Skin of body (tissue), 2 donors: ENCODE data around the gene NDUFS5. TPM values are rescaled to one million over a fixed set of nuclear protein-coding genes. Genes with fewer than 3 reads are reported as not detected.
"Not testable (repeated sequence)": the region's sequence is repeated elsewhere in the genome, so short reads cannot be mapped to it uniquely, and the experiment has no call there.

Source experiments
- DNase-seq: peaks from one replicate; lab custom pipeline; 2025; lab: John Stamatoyannopoulos, UW
- total RNA-seq: library from RNA; depleted of rRNA; stranded (reverse); fragments of >200 nt; gene quantifications from one replicate; pipeline ENCODE4 v1.2.3, GENCODE V29; 2014

The NDUFS5 gene
- total RNA-seq, 1 donor from 2014 or later = 299 TPM

DNA sequence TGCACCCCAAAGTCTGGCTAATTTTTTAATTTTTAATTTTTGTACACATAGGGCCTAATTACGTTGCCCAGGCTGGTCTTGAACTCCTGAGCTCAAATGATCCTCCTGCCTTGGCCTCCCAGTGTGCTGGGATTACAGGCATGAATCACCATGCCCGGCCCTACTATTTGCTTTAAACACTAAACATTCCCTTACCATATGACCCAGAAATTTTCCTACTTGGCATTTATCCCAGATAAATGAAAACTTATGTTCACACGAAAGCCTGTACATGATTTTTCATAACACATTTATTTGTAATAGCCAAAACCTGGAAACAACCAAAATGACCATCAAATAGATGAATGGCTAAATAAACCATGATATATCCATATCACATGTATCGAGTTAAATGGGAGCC lies 35.8 kb downstream of the NDUFS5 start:
- DNase-seq = peak; percentile 28

DNA sequence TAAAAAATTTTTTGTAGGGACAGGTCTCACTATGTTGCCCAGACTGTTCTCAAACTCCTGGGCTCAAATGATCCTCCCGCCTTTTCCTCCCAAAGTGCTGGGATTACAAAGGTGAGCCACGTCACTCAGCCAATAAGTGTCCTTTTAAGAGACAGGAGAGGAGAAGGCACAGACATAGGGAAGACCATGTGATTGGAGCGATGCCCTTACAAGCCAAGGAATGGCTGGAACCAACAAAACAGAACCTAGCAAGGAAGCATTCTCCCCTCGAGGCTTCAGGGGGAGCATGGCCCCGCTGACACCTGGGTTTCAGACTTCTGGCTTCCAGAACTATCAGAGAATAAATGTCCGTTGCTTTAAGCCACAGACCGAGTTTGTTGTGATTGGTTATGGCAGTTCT lies 37.0 kb downstream of the NDUFS5 start:
- DNase-seq = no peak

DNA sequence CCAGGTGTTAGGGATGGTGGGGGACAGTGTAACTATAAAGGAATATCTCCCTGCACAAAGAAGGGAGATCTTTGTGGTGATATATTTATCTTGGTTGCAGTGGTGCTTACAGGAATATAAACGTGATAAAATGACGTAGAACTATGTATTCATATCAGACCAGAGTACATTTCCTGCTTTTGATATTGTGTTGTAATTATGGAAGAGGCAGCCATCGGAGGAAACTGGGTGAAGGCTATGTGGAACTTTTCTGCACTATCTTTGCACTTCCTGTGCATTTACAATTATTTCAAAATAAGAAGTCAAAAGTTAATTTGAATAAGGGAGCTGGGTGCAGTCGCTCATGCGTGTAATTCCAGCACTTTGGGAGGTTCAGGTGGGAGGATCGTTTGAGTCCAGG lies 37.6 kb downstream of the NDUFS5 start:
- no peak for DNase-seq

DNA sequence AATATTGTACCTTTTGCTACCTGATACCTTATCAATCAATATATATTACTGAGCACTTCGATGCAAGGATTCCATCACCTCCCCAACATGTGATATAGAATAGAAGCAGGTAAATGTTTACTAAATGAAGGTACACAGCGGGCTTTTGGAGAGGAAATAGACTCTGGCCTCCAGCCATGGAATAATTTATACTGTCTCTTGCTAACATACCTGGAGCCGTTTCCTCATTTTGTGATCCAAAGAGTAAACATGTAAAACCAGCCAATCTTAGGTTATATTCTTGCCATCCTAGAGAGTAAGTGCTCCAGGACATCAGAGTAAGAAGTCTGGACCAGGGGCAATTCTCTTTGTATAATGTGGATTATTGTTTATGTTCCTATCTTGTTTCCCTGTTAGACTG lies 39.4 kb downstream of the NDUFS5 start:
- no peak for DNase-seq

DNA sequence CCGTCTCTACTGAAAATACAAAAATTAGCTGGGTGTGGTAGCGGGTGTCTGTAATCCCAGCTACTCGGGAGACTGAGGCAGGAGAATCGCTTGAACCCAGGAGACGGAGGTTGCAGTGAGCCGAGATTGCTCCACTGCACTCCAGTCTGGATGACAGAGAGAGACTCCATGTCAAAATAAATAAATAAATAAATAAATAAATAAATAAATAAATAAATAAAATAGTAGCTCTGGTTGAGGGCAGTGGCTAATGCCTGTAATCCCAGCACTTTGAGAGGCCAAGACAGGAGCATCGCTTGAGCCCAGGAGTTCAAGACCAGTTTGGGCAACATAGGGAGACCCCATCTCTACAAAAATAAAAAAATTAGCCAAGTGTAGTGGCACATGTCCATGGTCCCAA lies 42.1 kb downstream of the NDUFS5 start:
- not testable (repeated sequence) for DNase-seq

DNA sequence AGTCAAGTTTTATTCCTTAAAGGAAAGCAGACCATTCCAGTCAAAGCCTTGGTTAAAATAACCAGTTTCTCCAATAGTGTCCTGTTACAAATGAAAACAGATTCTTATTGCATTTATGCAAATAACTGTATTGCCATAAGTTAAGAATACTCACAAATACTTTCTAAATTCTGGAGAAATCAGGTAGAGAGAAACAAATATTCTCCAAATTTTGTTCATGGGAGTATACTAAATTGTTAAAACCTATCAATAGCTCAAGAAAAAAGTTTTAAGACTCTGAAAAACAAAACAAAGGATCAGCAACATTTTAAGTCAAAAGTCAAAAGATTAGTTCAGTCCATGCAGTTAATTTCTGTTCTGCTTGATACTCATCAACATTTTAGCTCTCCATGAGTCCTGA lies 45.4 kb downstream of the NDUFS5 start:
- not testable (repeated sequence) for DNase-seq

DNA sequence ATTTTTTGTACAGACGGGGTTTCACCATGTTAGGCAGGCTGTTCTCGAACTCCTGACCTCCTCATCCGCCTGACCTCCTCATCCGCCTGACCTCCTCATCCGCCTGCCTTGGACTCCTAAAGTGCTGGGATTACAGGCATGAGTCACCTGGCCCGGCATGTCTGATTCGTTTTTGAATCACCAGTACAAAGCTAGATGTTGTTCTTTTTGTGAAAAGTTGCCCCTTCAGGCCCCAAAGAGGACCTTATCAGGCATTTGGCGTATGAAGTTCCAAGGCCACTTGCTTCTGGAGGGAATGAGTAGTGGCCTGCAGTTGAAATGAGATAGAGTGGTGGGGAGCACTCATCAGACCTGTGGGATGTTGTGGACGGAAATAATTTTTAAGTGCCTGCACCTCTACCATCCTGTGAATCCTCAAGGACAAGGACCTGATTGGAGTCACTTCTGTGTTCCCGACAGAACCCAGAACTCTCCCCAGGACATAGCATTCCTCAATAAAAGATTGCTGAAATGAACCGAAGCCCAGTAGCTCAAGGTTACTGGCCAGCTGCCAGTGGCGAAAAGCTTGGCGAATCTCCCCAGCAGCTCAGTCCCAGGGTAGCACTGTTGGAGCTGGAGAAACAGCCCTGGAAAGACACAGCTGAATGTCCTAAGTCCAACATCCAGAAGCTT lies 50.1 kb downstream of the NDUFS5 start:
- DNase-seq = peak; percentile 8

DNA sequence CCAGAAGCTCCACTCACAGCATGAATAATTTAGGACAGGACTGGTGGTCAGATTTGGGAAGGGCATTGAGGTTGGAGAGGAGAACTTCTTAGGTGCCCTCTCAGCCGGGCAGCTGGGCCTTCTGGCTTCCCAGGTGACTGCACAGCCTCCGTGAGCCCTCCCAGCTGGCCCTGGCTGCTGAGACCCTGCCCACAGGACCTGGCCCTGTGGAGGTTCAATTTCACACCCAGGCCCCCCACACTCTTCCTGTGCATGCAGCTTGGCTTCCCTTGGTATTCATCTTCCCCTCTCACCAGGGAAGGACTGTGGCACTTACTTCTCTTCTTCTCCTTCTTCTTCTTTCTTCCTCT lies 50.6 kb downstream of the NDUFS5 start:
- DNase-seq = no peak

DNA sequence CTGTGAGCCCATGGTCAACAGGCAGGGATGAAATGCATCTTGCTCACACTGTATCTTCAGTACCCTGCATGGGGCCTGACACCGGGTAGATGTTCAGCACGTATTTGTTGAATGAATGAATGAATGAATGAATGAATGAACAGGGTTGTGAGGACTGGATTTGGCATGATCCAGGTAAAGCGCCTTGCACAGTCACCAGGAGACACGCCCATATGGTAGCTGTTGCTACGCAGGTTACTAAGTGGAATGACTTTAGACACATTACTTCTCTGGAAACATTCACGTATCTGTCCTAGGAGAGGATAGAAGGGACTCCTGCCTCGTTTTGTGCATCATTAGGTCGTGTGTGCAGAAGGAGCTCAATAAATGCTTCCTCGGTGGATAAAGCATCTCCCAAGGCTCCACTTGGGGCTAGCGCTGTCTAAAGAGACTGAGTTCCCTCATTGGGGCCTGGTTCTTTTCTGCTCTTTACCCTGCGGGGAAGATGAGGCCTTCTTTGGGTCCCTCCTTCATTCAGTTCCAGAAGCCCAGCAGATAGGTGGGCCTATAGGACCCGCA lies 54.2 kb downstream of the NDUFS5 start:
- no peak for DNase-seq

DNA sequence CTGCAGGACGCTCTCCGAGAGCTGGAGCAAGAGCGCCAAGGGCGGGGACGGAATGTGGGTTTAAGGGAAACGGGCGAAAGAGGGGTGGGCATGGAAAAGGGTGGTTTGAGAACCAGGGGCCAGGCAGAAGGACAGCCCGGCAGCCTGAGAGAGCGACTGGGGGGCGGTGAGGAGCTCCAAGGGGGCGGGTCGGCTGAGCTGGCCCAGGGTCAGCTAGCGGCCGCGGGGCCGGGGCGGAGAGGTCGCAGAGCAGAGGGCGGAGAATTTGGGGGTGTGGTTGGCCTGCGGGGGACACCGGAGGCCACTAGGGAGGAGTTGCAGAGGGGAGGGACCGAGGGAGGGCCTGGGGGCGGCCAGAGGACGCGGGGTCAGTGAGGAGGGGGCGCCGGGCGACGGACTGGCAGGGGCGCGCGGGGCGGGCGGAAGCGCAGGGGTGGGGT lies 54.7 kb downstream of the NDUFS5 start:
- DNase-seq = no peak

DNA sequence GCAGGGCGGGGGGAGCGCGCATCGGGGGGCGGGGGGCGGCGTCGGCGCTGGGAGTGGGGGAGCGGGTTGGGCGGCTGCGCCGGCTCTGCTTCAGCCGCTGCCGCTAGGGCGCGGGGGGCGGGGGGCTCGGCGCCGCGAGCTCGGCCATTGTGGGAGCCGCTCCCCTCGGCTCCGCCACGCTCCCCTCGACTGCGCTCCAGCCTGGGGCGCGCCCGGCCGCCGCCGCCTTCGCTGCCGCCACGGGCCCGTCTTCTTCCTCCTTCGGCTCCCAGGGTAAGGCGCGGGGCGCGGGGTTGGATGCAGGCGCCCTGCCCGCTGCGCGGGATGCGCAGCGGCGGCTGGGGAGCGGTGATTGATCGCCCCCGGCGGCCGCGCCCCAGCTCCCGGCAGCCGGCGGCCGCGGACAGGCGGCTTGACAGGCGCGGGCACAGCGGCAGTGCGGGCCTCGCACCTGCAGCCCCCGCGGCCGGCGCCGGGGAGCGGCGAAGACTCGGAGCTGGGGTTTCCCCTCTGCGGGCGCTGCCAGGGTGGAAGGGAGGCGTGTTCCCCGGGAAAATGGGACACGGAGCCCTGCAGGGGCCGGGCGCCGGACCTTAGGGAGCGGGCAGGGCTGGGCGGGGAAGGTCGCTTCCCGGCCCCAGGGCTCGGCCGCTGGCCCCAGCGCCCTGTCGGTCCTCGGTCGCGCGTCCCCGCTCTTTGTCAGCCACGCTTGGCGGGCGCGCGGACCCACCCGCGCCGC lies 55.3 kb downstream of the NDUFS5 start:
- peak; percentile 22 for DNase-seq

DNA sequence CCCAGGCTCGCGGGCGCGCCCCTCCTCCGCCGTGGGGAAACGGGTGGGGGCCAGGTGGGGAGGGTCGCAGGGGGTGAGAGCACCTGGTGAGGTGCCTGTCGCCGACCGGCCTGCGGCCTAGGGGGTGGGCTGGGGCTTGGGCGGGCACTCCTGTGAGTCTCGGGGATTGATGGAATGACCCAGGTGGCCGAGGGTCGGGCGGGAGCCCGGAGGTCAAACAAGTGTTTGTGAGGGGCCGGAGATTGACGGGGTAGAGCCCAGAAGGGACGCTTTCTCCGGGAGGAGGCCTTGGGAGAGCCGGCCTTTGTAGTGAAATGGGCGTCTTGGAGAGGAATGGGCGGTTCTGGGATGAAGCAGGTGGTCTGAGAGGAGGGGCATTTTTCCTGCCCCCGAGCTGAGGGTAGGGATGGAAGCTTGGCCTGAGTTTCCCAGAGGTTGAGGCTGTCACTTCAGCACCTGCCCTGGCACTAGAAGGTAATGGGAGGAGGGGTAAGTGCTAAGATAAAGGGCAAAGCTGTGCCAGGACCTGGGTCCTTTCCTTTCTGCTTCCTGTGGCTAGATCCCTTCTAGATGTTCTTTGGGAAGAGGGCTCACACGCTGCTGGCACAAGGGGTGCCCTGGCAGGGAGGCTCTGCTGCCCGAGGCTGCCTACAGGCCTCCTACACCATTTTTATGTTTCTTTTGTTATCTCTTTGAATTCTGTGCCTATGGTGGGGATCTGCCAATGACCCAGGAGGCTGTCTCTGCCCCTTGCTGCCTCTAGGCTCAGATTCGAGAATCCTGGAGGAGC lies 56.1 kb downstream of the NDUFS5 start:
- no peak for DNase-seq

DNA sequence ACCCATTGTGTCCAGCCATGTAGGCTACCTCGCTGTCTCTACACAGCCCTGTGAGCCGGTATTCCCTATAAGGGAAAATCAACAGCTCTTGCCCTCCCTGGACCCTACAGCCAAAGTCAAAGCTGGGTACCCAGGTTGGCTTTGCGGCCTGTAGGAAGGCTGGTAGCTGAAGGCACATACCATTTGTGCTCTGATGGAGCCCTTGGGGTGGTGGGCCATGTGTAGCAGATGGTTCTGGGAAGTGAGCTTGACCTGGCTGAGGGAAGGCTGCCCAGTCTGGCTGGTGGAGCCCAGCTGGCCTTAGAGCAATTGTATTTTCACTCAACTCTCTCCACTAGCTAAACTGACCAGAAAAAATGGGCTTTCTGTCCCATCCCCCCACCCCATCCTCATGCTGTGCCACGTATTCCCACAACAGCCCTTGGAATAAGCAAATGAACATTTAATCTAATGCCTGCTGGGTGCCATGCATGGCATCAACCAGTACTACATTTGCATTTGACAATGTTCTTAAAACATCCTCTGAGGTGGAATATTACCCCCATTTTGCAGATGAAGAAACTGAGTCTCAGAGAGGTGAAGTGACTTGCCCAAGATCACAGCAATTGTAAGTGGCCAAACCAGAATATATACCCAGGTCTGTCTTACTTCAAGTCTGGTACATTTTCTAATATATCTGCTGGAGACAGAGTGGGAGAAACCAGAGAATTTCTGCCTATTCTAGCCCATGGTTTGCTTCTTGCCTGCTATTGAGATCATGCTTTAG lies 56.8 kb downstream of the NDUFS5 start:
- no peak for DNase-seq

DNA sequence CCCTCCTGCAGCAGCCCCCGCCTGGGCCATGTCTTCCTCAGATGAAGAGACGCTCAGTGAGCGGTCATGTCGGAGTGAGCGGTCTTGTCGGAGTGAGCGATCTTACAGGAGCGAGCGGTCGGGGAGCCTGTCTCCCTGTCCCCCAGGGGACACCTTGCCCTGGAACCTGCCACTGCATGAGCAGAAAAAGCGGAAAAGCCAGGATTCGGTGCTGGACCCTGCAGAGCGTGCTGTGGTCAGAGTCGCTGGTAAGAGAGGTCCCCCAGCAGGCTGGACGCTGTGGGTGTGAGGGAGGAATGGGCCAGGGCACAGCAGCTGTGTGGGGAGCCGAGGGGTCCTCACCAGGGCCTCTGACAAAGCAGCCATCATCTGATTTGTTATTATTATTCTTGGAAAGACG lies 58.0 kb downstream of the NDUFS5 start:
- no peak for DNase-seq

Other genes starting within 250 kb of the NDUFS5 start
- gene RRAGC, start 166.6 kb upstream of the NDUFS5 start, total RNA-seq = 26.8 TPM
- 7.5 TPM for gene MYCBP, start 153.0 kb upstream of the NDUFS5 start, total RNA-seq
- gene GJA9, start 144.8 kb upstream of the NDUFS5 start, total RNA-seq = not detected
- 2.2 TPM for gene RHBDL2, start 84.5 kb upstream of the NDUFS5 start, total RNA-seq
- gene AKIRIN1, start 35.1 kb upstream of the NDUFS5 start, total RNA-seq = 31.9 TPM
- 402 TPM for gene MACF1, start 178.3 kb downstream of the NDUFS5 start, total RNA-seq